GM19238 (cell line): Measurements from ENCODE around the gene SGMS2.

Experiments used
- DNase-seq: peaks from one replicate; pipeline ENCODE4 v3.0.0; 2011; ENCODE audit warnings: low spot score; ENCODE audit not compliant: insufficient read length

SGMS2 gene

DNA sequence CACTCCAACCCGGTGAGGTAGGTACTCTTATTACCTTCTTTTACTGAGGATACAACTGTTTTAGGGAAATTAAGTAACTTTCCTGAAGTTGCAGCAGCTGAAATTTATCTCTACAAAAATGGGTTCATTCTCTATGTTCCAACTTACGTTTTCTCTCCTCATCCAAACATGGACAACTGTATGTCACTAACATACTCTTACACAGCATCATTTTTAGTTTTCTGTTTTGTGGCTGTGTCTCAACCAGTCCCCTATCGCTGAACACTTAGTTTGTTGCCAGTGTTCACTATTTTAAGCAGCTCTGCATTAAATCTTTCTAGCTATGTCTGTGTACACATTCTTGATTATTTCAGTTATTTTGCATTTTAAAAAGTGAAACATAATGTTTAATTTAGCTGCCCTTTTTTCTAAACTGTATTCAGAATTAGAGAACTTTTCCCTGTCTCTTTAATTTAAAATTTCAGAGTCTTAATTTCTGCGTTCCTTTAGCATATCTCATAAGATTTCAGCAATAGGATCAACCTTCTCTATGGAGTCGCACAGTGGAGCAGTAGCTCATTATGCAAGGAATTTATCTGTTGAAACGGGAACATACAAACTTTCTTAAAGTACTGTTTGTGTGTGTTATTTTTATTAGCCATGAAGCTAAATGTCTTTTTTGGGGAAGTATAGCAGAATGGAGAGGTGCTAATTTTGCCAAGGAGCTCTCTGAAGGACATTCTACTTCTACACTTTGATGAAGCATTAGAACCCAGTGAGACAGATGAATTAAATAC is 3.8 kb downstream of the SGMS2 start:
- no peak for DNase-seq

DNA sequence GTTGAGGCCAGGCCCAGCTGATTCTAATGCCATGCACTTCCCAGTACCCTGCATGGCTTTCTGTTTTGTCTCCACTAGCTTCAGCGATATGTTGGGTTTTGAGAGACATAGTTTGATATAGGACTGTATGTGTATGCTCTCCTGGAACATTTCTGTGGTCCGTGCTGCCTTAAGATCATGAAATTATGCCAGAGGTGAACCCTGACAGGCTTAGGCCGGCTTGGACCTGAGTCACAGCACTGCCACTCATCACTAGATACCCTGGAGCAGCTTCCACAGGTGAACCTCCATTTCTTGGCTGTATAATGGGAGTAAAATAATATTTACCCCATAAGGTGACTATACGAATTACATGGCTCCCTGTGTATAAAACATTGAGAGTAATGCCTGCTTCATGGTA is 6.4 kb downstream of the SGMS2 start:
- no peak for DNase-seq

DNA sequence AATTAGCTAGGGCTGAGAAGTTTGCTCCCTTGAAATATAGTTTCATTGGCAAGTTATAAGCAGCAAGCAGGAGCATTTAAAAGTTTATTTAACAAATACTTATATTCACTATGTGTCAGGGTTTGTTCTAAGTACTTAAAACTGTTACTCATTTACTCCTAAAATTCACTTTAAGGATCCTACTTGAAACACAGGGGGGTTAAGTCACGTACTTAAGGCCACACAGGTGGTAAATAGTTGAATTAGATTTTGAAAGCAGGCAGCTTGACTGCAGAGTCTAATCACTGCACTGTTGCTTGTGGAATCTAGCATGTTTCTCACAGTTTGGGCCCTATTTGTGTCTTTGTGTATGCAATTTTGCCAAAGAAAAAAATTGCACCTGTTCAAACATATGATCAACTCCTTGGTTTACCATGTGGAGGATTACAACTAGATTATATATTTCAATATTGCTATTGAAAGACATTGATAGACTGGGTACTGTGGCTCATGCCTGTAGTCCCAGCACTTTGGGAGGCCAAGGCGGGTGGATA is 7.6 kb downstream of the SGMS2 start:
- DNase-seq = no peak

DNA sequence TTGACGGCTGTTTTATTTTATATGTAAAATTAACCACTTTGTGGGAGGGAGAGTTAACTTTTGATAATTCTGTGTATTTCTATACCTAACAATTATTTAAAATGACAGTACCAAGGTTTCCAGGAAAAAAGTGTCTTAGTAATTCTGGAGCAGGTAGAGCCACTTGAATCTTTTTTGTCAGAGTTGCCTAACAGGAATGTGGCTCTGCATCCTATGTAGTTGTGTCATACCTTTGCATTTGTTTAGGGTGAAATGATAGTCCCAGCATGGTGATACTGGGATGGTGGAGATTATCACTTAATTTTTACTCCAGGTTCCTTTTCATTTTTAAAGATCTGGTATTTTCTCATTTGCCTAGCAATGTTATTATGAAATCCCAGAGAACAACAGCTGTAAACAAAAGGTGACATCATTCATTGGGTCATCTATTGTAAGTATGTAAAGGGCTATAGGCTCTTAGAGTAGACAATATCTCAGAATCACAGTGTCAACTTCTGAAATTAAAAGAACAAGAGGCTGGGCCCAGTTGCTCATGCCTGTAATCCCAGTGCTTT is 9.6 kb downstream of the SGMS2 start:
- no peak for DNase-seq

DNA sequence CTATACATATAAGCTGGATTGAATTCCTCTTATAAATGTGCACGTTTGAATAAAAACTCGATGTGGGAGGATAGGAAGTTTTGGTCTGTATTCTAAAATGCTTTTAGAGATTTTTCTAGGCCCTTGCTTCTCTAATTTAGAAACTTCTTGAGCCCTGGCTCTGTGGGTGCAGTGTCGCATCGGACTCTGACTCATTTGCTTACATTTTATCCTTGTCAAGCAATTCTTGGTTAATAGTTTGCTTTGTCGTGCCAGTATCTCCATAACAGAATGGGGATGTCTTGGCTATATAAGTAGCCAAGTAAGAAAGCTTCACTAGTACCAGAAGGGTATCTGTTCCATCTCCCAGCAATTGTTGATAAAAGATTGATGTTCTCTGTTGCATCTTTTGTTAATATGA is 10.7 kb downstream of the SGMS2 start:
- no peak for DNase-seq

DNA sequence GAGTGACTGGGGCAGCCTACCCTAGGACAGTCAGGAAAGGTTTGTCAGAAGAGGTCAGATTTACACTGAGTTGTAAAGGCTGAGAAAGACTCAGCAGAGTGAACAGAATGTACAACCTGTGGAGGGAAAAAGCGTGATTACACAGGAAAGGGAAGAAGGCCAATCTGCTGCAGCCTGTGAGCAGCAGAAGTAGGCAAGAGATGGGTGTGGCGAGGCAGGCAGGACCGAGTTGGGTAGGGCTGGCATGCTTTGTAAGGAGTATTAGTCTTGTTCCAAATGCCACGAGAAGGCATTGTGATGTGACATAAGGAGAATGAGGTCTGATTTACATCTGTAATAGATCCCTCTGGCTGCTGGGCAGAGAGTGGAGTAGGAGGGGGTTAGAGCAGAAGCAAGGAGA is 12.6 kb downstream of the SGMS2 start:
- no peak for DNase-seq

DNA sequence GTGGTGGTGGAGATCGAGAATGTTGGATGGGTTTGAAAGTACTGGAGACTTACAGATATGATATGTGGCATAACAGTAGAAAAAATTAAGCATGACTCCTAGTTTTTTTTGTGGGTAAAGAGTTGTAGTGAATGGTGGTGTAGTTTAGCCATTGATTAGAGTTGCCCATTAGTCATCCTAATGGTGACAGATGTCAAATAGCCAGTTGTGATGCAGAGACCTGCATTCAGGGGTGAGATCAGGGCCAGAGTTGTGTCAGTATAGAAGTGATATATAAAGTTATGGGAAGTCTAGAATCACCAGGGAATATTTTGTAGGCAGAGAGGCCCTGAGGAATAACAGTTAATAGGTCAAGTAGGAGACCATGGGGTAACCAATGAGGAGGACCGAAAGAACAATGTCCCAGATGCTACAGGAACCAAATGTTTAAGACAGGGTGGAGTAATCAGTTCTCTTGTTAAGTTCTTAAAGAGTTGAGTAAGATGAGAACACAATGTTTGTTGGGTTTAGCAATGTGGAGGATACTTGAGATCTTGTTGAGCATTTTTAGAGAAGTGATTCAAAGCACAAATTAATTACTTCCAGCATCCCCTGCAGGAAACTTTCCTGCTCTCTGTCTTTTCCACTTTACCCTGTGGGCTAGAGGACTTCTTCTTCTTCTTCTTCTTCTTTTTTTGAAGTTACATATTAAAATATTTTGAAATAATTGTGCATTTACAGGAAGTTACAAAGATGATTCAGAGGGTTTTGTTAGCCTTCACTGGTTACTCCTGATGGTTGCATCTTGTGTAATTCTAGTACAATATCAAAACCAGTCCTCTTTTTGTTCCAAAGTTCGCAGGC is 13.3 kb downstream of the SGMS2 start:
- no peak for DNase-seq

DNA sequence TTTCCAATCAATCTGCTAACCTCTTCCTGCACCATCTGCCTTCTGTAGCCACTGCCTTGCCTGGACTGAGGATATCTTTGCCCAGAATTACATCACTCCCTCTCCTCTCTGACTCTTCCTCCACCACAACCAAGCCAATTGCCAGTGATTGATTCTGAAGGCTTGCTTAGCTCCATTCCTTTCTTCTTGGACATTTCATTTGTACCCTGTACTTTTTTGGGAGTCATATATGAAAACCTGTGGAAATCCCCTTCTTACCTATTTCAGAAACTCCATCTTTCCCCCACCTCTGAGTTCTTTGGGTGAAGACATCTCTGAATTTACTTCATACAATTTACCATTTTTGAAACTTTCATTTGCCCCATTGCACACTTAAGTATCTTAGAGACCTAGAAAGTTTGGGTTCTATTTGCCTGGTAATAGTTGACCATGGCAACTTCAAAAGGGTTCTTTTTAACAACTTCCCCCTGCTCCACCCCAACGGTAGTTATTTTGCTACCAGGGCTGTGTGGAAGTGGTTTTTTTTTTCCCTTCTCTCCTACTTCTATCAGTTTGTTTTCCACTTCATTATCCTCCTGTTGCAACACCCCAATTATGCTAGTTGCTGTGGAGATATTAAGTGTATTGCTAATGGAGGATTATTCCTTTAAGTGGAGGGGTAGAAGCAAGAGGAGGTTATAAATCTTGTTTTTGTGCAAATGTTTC is 14.3 kb downstream of the SGMS2 start:
- DNase-seq = no peak

DNA sequence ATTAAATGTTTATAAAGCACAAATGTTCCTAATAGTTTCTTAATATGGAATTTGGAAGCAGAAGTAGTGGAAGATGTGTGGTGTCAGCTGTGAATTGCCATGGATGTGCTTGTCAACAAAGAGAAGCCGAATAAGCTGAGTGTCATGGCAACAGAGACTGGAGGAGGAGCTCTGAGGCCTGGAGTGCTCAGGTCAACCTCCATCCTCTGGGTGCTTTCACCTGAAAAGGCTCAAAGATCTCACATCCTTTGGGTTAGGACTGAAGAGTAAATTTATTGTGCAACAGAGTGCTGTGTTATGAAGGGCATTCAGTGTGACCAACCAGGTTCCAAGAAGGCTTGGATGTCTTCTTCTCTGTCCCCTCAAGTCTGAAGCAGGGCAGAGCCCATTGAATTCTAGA is 18.7 kb downstream of the SGMS2 start:
- DNase-seq = no peak

DNA sequence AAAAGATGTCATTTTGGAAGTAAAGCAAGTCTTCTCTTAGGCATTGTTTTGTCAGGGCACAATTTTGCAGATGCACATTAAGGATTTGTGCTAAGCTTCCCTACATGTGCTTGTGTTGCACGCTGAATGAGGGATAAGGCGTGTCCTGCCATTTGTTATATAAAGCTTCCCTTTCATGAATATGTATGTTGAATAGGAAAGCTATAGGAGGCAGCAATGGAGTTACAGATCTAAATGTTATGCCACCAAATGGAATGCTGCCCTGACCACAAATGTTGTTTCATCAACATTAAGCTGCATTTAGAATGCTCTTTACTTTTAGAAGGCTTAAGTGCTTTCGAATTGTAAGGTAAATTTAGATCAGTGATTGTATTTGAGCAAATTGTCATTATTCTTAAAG is 20.9 kb downstream of the SGMS2 start:
- DNase-seq = no peak

DNA sequence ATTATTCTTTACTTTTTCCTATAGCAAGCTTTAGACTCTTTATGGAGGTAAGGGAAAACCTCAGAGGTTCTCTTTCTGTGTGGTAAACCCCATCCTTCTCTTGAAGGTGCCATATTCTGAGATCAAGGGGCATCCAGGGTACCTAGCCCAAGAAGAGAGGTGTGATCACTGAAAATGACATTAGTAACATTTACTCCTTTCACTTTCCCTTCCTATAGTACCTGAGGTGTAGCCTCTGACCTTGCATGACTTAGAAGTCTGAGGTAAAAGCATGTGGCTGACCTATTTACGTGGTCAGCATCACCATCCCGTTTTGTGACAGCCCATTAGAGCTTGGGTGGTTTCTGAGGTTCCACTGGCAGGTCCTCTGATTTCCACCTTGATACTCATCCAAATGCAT is 25.7 kb downstream of the SGMS2 start:
- no peak for DNase-seq

DNA sequence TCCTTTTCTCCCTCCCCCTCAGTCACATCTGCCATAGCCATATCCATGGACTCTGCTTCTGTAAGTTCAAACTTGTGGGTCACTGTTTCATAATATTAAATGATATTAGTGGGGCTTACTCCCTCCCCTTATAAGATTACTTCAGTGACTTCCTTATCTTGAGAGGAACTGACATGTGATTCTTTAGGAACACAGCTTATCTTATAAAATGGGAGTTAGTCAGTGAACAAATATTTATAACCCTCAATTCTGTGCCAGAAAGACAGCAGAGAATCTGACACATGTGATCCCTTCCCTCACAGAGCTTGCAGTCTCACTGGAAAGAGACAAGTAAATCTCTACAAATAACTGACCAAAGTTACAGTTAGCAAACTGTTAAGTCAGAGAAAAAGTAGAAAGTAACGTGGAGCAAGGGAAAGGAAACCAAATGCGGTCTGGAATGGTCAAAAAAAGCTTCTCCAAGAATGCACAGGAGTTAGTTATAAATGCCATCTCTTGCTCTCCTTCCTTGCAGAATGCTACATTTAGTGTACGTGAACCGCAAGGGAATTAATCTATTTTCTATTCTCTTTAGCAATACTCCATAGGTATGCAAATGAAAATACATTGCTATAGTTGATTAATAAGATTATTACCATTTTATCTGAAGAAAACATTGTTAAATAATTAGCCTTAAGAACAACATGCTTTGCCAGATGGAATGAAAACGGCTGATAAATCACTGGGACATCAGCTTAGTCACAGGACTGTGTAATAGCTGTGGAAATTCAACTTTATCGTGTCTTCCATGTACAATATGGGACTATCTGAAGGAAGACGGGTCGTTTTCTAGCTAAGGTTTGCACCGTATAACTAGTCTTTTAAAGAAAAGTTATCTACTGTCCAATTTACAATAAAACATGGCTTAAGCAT is 29.0 kb downstream of the SGMS2 start:
- no peak for DNase-seq

DNA sequence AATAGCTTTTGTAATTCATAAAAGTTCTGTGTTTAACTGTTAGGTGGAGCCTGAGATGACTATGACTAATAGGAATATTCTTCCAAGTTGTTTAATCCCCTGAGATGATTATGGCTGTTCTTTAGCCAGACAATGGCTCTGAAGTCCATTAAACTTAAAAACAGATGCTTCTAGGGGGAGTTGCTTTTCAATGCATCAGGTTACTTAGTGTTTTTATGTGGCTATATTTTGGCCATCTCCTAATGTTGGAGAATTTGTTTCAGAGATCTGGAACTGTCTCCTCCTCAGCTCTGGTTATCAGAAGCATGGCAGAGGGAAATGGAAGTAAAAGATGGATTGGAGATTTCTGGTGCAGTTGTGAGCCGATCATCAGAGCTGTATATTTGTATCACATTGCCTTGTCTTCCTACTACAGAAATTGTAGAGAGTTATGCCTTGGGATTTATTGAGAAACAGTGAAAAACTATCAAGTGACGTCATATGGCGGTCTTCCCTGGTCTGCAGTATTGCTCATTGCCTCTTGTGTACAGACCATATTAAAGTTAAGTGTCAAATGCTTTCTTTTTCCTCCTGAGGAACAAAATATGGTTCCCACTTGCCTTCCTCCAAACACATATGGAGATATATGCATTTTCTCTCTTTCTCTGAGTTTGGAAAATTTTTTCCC is 29.8 kb downstream of the SGMS2 start:
- no peak for DNase-seq

DNA sequence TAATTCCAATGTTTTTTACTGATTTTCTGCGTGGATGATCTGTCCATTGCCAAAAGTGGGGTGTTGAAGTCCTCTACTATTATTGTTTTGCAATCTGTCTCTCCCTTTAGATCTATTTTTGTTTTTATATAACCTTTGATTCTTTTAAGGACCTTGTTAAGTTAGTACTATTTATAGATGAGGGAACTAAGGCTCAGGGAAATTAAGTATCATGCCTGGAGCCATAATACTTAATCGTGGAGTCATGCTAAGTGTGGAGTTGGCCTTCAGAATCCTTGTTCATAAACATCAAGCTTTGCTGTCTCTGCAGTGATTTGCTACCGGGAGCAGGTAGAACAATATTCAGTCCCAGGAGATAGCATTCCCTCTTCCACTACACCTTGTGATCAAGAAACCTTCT is 31.0 kb downstream of the SGMS2 start:
- no peak for DNase-seq

DNA sequence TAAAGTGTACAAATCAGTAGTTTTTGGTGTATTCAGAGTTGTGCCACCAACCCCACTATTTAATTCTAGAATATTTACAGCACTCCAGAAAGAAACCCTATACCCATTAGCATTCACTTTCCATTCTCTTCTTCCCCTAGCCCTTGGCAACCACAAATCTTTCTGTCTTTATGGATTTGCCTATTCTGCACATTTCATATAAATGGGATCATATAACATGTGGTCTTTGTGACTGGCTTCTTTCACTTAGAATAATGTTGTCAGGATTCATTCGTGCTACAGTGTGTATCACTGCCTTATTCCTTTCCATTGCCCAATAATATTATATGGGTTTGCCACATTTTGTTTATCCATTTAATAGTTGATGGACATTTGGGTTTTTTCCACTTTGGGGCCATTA is 32.2 kb downstream of the SGMS2 start:
- DNase-seq = no peak

DNA sequence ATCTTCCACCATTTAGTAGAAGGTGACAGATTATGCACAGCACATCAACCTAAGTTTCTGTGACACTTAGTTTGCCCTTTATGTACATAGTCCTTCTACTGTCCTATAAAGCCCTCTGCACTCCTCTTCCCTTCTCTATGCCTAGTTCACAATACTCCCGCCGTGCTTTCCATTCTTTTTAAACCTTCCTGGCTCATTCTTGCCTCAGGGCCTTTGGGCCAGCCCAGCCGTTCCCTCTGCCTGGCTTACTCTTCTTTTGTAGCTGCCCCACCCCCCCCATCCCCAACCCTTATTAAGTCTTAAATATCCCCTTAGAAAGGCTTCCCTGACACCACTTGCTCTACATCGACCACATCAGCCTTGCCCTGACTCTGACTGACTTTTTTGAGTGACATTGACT is 33.0 kb downstream of the SGMS2 start:
- no peak for DNase-seq

DNA sequence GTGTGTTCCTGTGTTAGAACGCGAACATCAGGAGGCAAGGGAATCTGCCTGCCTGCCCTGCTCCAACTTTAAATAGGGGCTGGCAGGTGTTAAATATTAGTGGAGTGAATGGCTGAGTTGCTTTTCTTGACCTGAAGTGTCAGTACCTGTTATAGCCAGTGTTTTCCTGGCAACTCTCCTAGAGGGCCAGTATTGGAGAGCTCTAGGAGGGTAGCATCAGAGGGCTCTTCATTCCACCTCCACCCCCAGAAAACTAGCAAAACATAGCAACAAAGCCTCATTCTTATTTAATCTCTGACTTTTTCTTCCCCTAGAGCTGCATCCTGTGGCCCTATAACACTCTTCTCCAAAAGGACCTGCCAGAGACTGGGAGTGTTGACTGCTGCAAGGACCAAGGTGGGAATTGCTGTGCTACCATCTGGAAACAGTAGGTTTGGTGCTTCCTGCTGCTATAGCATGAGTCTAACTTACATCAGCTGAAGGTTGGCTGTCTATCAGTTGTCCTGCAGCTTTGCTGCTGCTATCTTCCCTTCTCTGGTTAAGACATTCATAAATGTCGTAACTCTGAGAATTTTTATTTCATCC is 33.5 kb downstream of the SGMS2 start:
- DNase-seq = no peak

DNA sequence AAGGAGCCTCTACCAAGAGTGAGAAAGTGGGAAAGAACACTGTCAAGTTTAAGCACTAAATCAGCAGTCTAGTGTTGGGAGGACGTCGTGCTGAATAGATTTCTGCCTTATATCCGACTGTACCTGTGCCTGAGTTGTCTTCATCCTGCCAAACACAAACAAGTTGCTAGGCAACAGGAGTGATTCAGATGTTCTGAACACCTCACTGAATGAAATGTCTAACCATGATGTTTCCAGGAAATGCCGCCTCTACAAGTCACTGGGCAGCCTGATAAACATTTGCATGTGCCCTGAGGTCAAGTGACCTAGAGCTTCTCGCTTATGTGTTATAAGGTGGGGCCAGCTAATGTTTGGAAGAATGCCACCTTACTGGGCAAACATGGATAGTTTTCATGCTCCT is 37.9 kb downstream of the SGMS2 start:
- no peak for DNase-seq

DNA sequence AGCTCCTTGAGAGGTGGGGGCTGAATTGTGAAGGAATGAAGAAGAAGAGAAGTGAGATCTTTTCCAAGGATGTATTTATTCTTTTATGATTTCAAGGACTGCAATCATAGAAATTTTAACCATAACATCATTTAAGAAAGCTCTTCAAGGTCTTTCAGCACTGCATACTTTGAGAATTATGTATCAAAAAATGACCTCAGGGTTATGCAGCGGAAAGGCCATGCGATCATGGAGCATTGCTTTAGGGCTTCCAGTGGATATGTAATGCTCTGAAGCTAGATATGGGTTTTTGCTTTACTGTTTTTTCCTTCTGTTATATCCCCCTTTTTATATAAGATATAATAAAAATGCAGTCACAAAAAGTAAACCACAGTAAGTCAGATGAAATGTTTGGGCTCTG is 38.7 kb downstream of the SGMS2 start:
- no peak for DNase-seq
